ENCODE results near the gene ATG9A. TPM values are rescaled to one million over a fixed set of nuclear protein-coding genes. Genes with fewer than 3 reads are reported as not detected.
A peak's percentile ranks its signal among the peaks of the same experiment; 100 is the strongest.

Gene ATG9A
- total and polyA plus RNA-seq, 2 donors (not counting 3 experiments of a cell fraction or from before 2014, with no cell fraction given): 65.5 to 95.0 TPM

DNA sequence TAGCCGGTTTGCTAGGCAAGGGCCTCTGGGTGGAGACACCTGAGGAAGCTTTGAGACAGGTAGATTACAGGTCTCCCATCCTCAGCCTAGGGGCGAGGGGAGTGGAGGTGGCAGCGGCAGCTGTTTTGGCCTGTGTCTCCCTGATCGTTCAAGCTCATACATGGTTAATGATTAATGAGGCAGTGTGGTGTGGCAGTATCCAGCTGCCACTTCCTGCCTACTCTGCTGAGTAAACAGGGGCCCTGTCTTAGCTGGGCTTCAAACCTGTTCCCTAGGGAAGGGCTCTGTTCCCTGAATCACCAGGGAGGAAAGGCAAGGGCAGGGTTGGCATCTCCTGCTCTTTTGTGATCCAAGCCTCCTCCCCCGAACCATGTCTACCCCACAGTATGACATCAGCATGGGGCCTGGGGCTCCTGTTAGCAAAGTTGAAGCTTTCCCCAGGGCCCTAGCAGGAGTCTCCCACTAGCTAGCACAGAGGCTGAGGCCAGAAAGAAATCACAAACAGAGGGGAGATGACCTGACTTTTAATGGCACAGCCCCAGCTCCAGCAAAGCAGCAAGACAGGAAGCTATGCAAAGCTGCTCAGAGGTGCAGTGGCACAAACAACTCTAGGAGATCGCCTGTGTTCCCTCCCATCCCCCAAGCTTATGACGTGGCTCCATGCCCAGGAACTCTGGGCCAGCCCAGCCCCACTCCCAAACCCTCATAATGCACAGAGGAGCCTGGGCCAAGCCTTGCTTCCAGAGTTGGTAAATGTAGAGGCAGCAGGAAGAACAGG lies 20.0 kb upstream of the ATG9A start:
- Histone ChIP-seq H3K9ac (replicated peaks; ENCODE audit: extremely low read depth, insufficient read depth, low read length) (peak overlapping the region; percentile 49), H2AFZ (ENCODE audit: low read depth, low read length) (no peak overlapping the region), H3K36me3 (ENCODE audit: control insufficient read depth in 2 of 2, extremely low read depth in 1 of 2, insufficient read depth in 2 of 2, low read length in 2 of 2) (peaks cover 2% of the 10 kb centered on the region in 2 experiments), H3K27ac (ENCODE audit: insufficient read depth, low read depth, low read length) (peak overlapping the region; percentile 75), H4K20me1 (replicated peaks; ENCODE audit: control insufficient read depth, extremely low read depth, insufficient read depth, low read length) (no peaks in the 10 kb centered on the region), H3K27me3 (ENCODE audit: control insufficient read depth in 2 of 2, insufficient read depth in 2 of 2, low read length in 2 of 2) (peaks cover 0 to 2% of the 10 kb centered on the region in 2 experiments), H3K9me3 (replicated peaks; ENCODE audit: control insufficient read depth, insufficient read depth, low read length) (no peaks in the 10 kb centered on the region), H3K4me2 (ENCODE audit: insufficient read depth, low read length) (peak overlapping the region; percentile 27), H3K4me3 (replicated peaks in 1 of 3; ENCODE audit: insufficient read depth in 1 of 3, low read depth in 1 of 3, low read length in 3 of 3) (no peak overlapping the region), H3K9me1 (replicated peaks; ENCODE audit: control insufficient read depth, extremely low read depth, insufficient read depth, low read length) (no peaks in the 10 kb centered on the region), H3K79me2 (ENCODE audit: control insufficient read depth, insufficient read depth, low read length) (peaks cover 15% of the 10 kb centered on the region), H3K4me1 (ENCODE audit: control insufficient read depth, extremely low read depth, insufficient read depth, low read length) (peaks cover 50% of the 10 kb centered on the region)
- dilution Hi-C loops (cut with MboI; ENCODE audit: extremely low pct_ligation_motif_present, low sequenced_read_pairs) (no loop called here), intact Hi-C loops (cut with micrococcal nuclease) (loop anchor here (1.0 kb wide), 2 partner anchors 20 to 30 kb away; partner anchors contain the start of genes ANKZF1, ATG9A and DNAJB2)
- POLR2A ChIA-PET: interaction anchor here (0.8 to 1.5 kb wide), 5 partner anchors 20 to 73 kb away, joined by 3 to 7 read pairs (median 3); partner anchors contain the start of genes ANKZF1, ATG9A, CNPPD1 and DNAJB2
- FAIRE-seq: peak; percentile 95
- BruUV-seq (replicated peaks): no TSS peak
- DNase-seq (ENCODE audit: low read depth, low spot score): peak; percentile 85
- CTCF ChIA-PET: interaction anchor here (0.6 to 3.3 kb wide), 7 partner anchors 12 to 590 kb away, joined by 3 to 25 read pairs (median 4); partner anchors contain the start of genes BCS1L, CNPPD1, DNAJB2 and ZNF142
- TF ChIP-seq, protein P1, sequence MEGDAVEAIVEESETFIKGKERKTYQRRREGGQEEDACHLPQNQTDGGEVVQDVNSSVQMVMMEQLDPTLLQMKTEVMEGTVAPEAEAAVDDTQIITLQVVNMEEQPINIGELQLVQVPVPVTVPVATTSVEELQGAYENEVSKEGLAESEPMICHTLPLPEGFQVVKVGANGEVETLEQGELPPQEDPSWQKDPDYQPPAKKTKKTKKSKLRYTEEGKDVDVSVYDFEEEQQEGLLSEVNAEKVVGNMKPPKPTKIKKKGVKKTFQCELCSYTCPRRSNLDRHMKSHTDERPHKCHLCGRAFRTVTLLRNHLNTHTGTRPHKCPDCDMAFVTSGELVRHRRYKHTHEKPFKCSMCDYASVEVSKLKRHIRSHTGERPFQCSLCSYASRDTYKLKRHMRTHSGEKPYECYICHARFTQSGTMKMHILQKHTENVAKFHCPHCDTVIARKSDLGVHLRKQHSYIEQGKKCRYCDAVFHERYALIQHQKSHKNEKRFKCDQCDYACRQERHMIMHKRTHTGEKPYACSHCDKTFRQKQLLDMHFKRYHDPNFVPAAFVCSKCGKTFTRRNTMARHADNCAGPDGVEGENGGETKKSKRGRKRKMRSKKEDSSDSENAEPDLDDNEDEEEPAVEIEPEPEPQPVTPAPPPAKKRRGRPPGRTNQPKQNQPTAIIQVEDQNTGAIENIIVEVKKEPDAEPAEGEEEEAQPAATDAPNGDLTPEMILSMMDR (IDR thresholded peaks at IDR 0.05; ENCODE audit: extremely low read depth in 1 of 2, insufficient read depth in 1 of 2, low read depth in 1 of 2, low read length in 2 of 2): no peak
- TF ChIP-seq JUN (IDR thresholded peaks at IDR 0.05; ENCODE audit: borderline replicate concordance, insufficient read depth, insufficient read length, low read depth): peak; percentile 26
- TF ChIP-seq FOS (IDR thresholded peaks at IDR 0.05; ENCODE audit: borderline replicate concordance, insufficient read depth, low read length): peak; percentile 3
- no peak for TF ChIP-seq GATA2 (IDR thresholded peaks at IDR 0.05; ENCODE audit: insufficient read depth, insufficient read length, low read depth, low read length)
- TF ChIP-seq POLR2AphosphoS5 (IDR thresholded peaks at IDR 0.05; ENCODE audit: insufficient read depth, low read depth, low read length): no peak
- no peak for TF ChIP-seq MYC (IDR thresholded peaks at IDR 0.05; ENCODE audit: low read depth, low read length)

Data from endothelial cell of umbilical vein (primary cell).